B cell (primary cell): ENCODE measurements around the gene CDK5RAP1. TPM values are rescaled to one million over a fixed set of nuclear protein-coding genes. Genes with fewer than 3 reads are reported as not detected.
A peak's percentile ranks its signal among the peaks of the same experiment; 100 is the strongest.

ENCODE experiments used
- ATAC-seq: fragments of 200-7000 bp; cut with Tn5 transposase; one replicate; pipeline ENCODE4 v1.10.0; 2021; ENCODE audit warnings: low read depth, mild to moderate bottlenecking, moderate number of reproducible peaks, moderate library complexity
- CTCF ChIA-PET: fragments of 350-600 bp; sonication (Branson Sonifier 250); formaldehyde crosslinking; loops from one replicate; lab custom pipeline; 2021; ENCODE audit warnings: antibody characterized with exemption, inconsistent platforms; lab: Charles Lee
- POLR2A ChIA-PET: fragments of 350-600 bp; sonication (Branson Sonifier 250); formaldehyde crosslinking; loops from one replicate; lab custom pipeline; 2021; ENCODE audit warnings: antibody characterized with exemption; lab: Charles Lee
- DNase-seq: peaks from one replicate; pipeline ENCODE4 v3.0.0; 2013
- H2AFZ ChIP-seq: 2 replicates; pipeline ENCODE4 v1.6.1; 2012; ENCODE audit warnings: mild to moderate bottlenecking, low read depth, low read length; ENCODE audit not compliant: insufficient read depth, poor library complexity, severe bottlenecking
- H3K27ac ChIP-seq, 2 donors: 1 replicate in 1 of 2; 2 replicates in 1 of 2; pipeline ENCODE4 v1.5.1; 2012 to 2013; ENCODE audit warnings: low read length in 2 of 2, mild to moderate bottlenecking in 2 of 2, moderate library complexity in 1 of 2
- H3K27me3 ChIP-seq, 4 experiments: fragments of 200-600 bp in 1 of 4; sonication (generic) in 1 of 4; replicated peaks in 1 of 4; 1 replicate in 2 of 4; 2 replicates in 2 of 4; pipeline versions ENCODE4 v1.6.1 to v1.7.0; 2013 to 2016; ENCODE audit warnings: low read length in 3 of 4, mild to moderate bottlenecking in 2 of 4, mixed read lengths in 1 of 4, moderate library complexity in 1 of 4; ENCODE audit not compliant: insufficient read depth in 4 of 4, control insufficient read depth in 3 of 4; ENCODE audit errors: control extremely low read depth in 1 of 4
- H3K36me3 ChIP-seq, 2 experiments: replicated peaks in 1 of 2; 1 replicate in 1 of 2; 2 replicates in 1 of 2; pipeline versions ENCODE4 v1.6.1 to v1.7.1; 2013; ENCODE audit warnings: low read length in 1 of 2; ENCODE audit not compliant: insufficient read depth in 2 of 2, control insufficient read depth in 1 of 2; ENCODE audit errors: control extremely low read depth in 1 of 2, extremely low read depth in 1 of 2
- H3K4me1 ChIP-seq, 2 donors: fragments of 200-600 bp in 1 of 2; sonication (generic) in 1 of 2; 1 replicate in 1 of 2; 2 replicates in 1 of 2; pipeline versions ENCODE4 v1.5.1 to v1.6.1; 2013 to 2017; ENCODE audit warnings: low read length in 2 of 2; ENCODE audit not compliant: control insufficient read depth in 2 of 2, insufficient read depth in 2 of 2
- H3K4me2 ChIP-seq: replicated peaks from 2 replicates; pipeline ENCODE3; 2012; ENCODE audit warnings: mild to moderate bottlenecking, low read depth, low read length; ENCODE audit not compliant: poor library complexity, severe bottlenecking
- H3K4me3 ChIP-seq, 5 experiments: fragments of 200-600 bp in 1 of 5; sonication (generic) in 1 of 5; 1 replicate in 3 of 5; 2 replicates in 2 of 5; pipeline versions ENCODE4 v1.5.1 to v1.7.0; 2011 to 2016; ENCODE audit warnings: low read length in 4 of 5, mild to moderate bottlenecking in 4 of 5, low read depth in 2 of 5, control low read depth in 1 of 5, moderate library complexity in 1 of 5; ENCODE audit not compliant: insufficient read depth in 1 of 5; ENCODE audit errors: control extremely low read depth in 1 of 5, extremely low read depth in 1 of 5
- H3K79me2 ChIP-seq: fragments of 200-600 bp; sonication (generic); one replicate; pipeline ENCODE4 v1.6.0; 2016; ENCODE audit warnings: low read length; ENCODE audit not compliant: control insufficient read depth, insufficient read depth
- H3K9ac ChIP-seq: fragments of 200-600 bp; sonication (generic); 2 replicates; pipeline ENCODE4 v1.6.1; 2017; ENCODE audit warnings: mild to moderate bottlenecking, low read length, moderate library complexity
- H3K9me3 ChIP-seq, 3 donors: one replicate each; pipeline versions ENCODE4 v1.6.1 to v1.7.1; 2013; ENCODE audit warnings: low read length in 2 of 3; ENCODE audit not compliant: control insufficient read depth in 2 of 3, insufficient read depth in 1 of 3; ENCODE audit errors: control extremely low read depth in 1 of 3
- H4K20me1 ChIP-seq: 2 replicates; pipeline ENCODE4 v1.6.0; 2012; ENCODE audit warnings: mild to moderate bottlenecking, low read length; ENCODE audit not compliant: insufficient read depth, control insufficient read depth, poor library complexity, severe bottlenecking
- H3K27ac Mint-ChIP-seq: one replicate; pipeline ENCODE4 v1.8.0; 2021; ENCODE audit warnings: mixed read lengths
- H3K27me3 Mint-ChIP-seq: one replicate; pipeline ENCODE4 v1.8.0; 2021; ENCODE audit warnings: mixed read lengths
- H3K4me1 Mint-ChIP-seq: one replicate; pipeline ENCODE4 v1.8.0; 2021; ENCODE audit warnings: mixed read lengths
- H3K4me3 Mint-ChIP-seq: one replicate; pipeline ENCODE4 v1.8.0; 2021; ENCODE audit warnings: mixed read lengths
- H3K9me3 Mint-ChIP-seq: one replicate; pipeline ENCODE4 v1.8.0; 2022; ENCODE audit warnings: mixed read lengths; ENCODE audit not compliant: insufficient read depth
- CTCF ChIP-seq: fragments of 200-600 bp; IDR thresholded peaks from one replicate; pipeline ENCODE4 v1.8.0; 2022; ENCODE audit warnings: antibody characterized with exemption, mild to moderate bottlenecking
- EZH2 ChIP-seq: IDR thresholded peaks from 2 replicates; pipeline ENCODE4 v1.6.1; 2012; ENCODE audit warnings: borderline replicate concordance, low read depth, mild to moderate bottlenecking, moderate library complexity, low read length; ENCODE audit not compliant: insufficient read depth, poor library complexity, severe bottlenecking
- WGBS: methylation state at CpG from one replicate; pipeline ENCODE4 v1.1.5; 2013; ENCODE audit warnings: missing lambda C conversion rate; ENCODE audit not compliant: insufficient coverage; 5-methylcytosine and 5-hydroxymethylcytosine counted together
- intact Hi-C: fragments of 100-400 bp; cut with micrococcal nuclease; formaldehyde crosslinking; loops from one replicate; pipeline ENCODE4 v1.10.0; 2022
- polyA minus RNA-seq: library from RNA; depleted of rRNA, polyadenylated mRNA; stranded (reverse); fragments of >200 nt; gene quantifications from 2 replicates; pipeline ENCODE4 v1.2.3, GENCODE V29; 2012
- polyA plus RNA-seq: library from polyadenylated mRNA; depleted of rRNA; stranded (reverse); fragments of >200 nt; gene quantifications from 2 replicates; pipeline ENCODE4 v1.2.3, GENCODE V29; 2012
- total RNA-seq, 2 donors: library from RNA; stranded (reverse); fragments of 120-200 nt in 1 of 2; gene quantifications; 1 replicate in 1 of 2; 2 replicates in 1 of 2; pipeline versions ENCODE4 v1.2.3 to v1.2.4, GENCODE V29; 2013 to 2022

Gene CDK5RAP1
- 50.4 and 52.6 TPM in 2 replicates for total RNA-seq
- total RNA-seq (2013) = 37.5 TPM
- polyA plus RNA-seq = 60.5 and 77.0 TPM in 2 replicates
- polyA minus RNA-seq = 20.7 and 28.8 TPM in 2 replicates

- Histone ChIP-seq H3K27me3 (no peaks in the 10 kb centered on the region), H3K36me3 (peaks cover 2 to 10% of the 10 kb centered on the region in 2 experiments), H3K4me1 (peaks cover 19 to 34% of the 10 kb centered on the region in 2 donors), H4K20me1 (peaks cover 35% of the 10 kb centered on the region), H3K9me3 (no peaks in the 10 kb centered on the region), H3K4me2 (peak within 1 kb of the TSS; percentile 79), H3K79me2 (peaks cover 59% of the 10 kb centered on the region), H3K27ac (peak within 1 kb of the TSS; percentile 14 to 71), H3K9ac (peak within 1 kb of the TSS; percentile 89), H2AFZ (peak within 1 kb of the TSS; percentile 94), H3K4me3 (peak within 1 kb of the TSS; percentile 89 to 99 (median 93))
- Mint-ChIP-seq H3K27ac (peak within 1 kb of the TSS; percentile 89), H3K27me3 (no peaks in the 10 kb centered on the region), H3K4me3 (peak within 1 kb of the TSS; percentile 96), H3K9me3 (no peaks in the 10 kb centered on the region), H3K4me1 (peaks cover 45% of the 10 kb centered on the region)
- ChIA-PET CTCF (interaction anchor here (0.9 to 6.4 kb wide), 7 partner anchors 9 to 409 kb away, joined by 3 to 36 read pairs (median 6); partner anchors contain the start of genes ACTL10, CHMP4B and SNTA1), POLR2A (interaction anchor here (0.5 to 2.0 kb wide), 6 partner anchors 8 to 592 kb away, joined by 3 to 10 read pairs (median 4); partner anchors contain the start of genes ACTL10 and SNTA1)
- ATAC-seq (peak; percentile 98), DNase-seq (peak; percentile 91)
- no peak for TF ChIP-seq CTCF
- TF ChIP-seq EZH2 = no peak
- intact Hi-C loops = loop anchor here (1.0 to 2.0 kb wide), 5 partner anchors 8 to 711 kb away; partner anchors contain the start of genes ACTL10, EIF2S2 and PXMP4
- under 1% methylated on average over 36 of the region's 43 CpGs for WGBS
Observed at GRCh38 chr20:33401184-33401920, at the start of gene CDK5RAP1. TSS of gene CDK5RAP1 (minus strand) at chr20:33401519. CDS start at chr20:33397064, 4,455 bp downstream.

GRCh38 chr20:33450867-33451266 lies 49.5 kb upstream of the CDK5RAP1 start:
- Histone ChIP-seq H3K4me2 (no peak overlapping the region), H3K4me3 (no peak overlapping the region), H3K4me1 (no peaks in the 10 kb centered on the region), H3K9me3 (peaks cover 0 to 3% (median 0%) of the 10 kb centered on the region in 3 donors), H4K20me1 (no peaks in the 10 kb centered on the region), H3K9ac (no peak overlapping the region), H3K36me3 (no peaks in the 10 kb centered on the region), H3K27me3 (no peaks in the 10 kb centered on the region), H3K27ac (no peak overlapping the region), H2AFZ (no peak overlapping the region), H3K79me2 (no peaks in the 10 kb centered on the region)
- H3K27ac Mint-ChIP-seq = no peak overlapping the region
- no peak for TF ChIP-seq EZH2
- TF ChIP-seq CTCF = no peak
- 96% methylated on average over 3 of the region's 4 CpGs for WGBS
- no peaks in the 10 kb centered on the region for H3K9me3 Mint-ChIP-seq
- peaks cover under 1% of the 10 kb centered on the region for H3K4me1 Mint-ChIP-seq
- H3K27me3 Mint-ChIP-seq = no peaks in the 10 kb centered on the region
- H3K4me3 Mint-ChIP-seq = no peak overlapping the region
- intact Hi-C loops = no loop called here
- ChIA-PET CTCF (interaction anchor here (0.8 kb wide), 1 partner anchor 205 kb away, joined by 3 read pairs; no protein-coding TSS in a partner anchor), POLR2A (no interaction called here)
- ATAC-seq = no peak
- DNase-seq = no peak
